ENCODE results near the gene C1QTNF4. TPM values are rescaled to one million over a fixed set of nuclear protein-coding genes. Genes with fewer than 3 reads are reported as not detected.

Gene C1QTNF4
- total and polyA plus RNA-seq, 9 of the 15 experiments (the other 6 are each of a cell fraction or from before 2014, with no cell fraction given) = not detected

DNA sequence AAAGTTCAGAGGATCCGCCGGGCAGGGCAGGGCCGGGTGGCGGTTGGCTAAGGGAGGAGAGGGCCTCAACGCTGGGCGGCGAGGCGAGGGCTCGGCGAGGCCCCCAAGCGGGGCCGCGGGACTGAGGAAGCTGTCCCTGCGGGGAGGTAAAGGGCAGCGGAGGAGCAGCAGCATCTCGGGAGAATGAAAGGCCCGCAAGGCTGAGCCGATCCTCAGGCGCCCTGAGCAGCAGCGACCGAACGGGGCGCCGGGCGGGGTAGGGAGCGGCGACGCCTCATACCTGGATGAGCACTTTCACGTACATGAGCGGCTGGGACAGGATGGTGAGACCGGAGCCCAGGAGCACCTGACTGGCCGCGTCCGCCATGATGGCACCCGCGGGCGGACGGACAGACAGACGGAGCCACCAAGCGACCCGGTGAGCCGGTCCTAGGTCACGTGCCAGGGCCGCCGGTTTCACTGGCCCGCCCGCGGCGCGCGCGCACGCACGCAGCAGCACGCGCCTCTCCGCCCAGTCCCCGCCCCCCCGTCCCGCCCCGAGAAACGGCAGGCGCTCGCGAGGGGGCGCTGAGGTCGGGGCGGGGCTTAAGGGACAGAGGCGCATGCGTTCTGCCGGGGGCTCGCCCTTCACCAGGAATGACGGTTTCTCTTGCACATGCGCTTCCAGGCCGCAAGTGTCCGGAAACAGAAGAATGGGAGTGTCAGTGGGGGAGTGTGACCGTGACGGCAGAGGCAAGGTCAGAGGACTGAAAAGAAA is 48.1 kb upstream of the C1QTNF4 start, which contains the start of gene MTCH2 (continued):
- TF ChIP-seq CEBPG (CRISPR knock-in tag; IDR thresholded peaks at IDR 0.05) (0 out of 2 replicates have a peak, but pooled peaks have one; percentile 44), CEBPG (tag; conservative IDR thresholded peaks at IDR 0.05 in 1 of 2, IDR thresholded peaks at IDR 0.05 in 1 of 2) (no peak), CBX8 (IDR thresholded peaks at IDR 0.05; ENCODE audit: borderline replicate concordance, extremely low read depth, low read depth, low read length, poor library complexity, severe bottlenecking) (no peak), TRIM24 (IDR thresholded peaks at IDR 0.05) (no peak), MYC (IDR thresholded peaks at IDR 0.05; ENCODE audit: low read depth, low read length) (peak; percentile 94), MYC (CRISPR knock-in tag; IDR thresholded peaks at IDR 0.05; ENCODE audit: borderline replicate concordance, low read depth) (peak; percentile 72), ZC3H4 (CRISPR knock-in tag; IDR thresholded peaks at IDR 0.05; ENCODE audit: borderline replicate concordance) (no peak), ZNF324 (CRISPR knock-in tag; IDR thresholded peaks at IDR 0.05) (no peak), PYGO2 (tag; IDR thresholded peaks at IDR 0.05) (no peak), FOXK2 (conservative IDR thresholded peaks at IDR 0.05 in 1 of 2, IDR thresholded peaks at IDR 0.05 in 1 of 2; ENCODE audit: low read depth in 2 of 2) (peak in 1 of 2 experiments; percentile 76; a peak in 2 of 4 replicates), POU5F1 (IDR thresholded peaks at IDR 0.05; ENCODE audit: borderline replicate concordance, low read depth, low read length, partially characterized antibody) (no peak), ZNF764 (CRISPR knock-in tag; IDR thresholded peaks at IDR 0.05; ENCODE audit: low read depth) (no peak), ZNF77 (CRISPR knock-in tag; IDR thresholded peaks at IDR 0.05) (no peak), ZNF239 (CRISPR knock-in tag; IDR thresholded peaks at IDR 0.05) (no peak), SAP30 (IDR thresholded peaks at IDR 0.05; ENCODE audit: borderline replicate concordance, insufficient read depth, low read depth, low read length, poor library complexity, severe bottlenecking) (peak; percentile 59), PRMT5 (CRISPR knock-in tag; IDR thresholded peaks at IDR 0.05) (no peak), ZNF830 (CRISPR knock-in tag; IDR thresholded peaks at IDR 0.05) (0 out of 2 replicates have a peak, but pooled peaks have one; percentile 63), FOXM1 (IDR thresholded peaks at IDR 0.05; ENCODE audit: low read depth) (no peak), FOXM1 (CRISPR knock-in tag; IDR thresholded peaks at IDR 0.05; ENCODE audit: low read depth) (no peak), SNRNP70 (optimal IDR thresholded peaks at IDR 0.05; ENCODE audit: low read depth, low read length) (no peak), ZBED1 (IDR thresholded peaks at IDR 0.05) (0 out of 2 replicates have a peak, but pooled peaks have one; percentile 34), NFATC3 (IDR thresholded peaks at IDR 0.05) (no peak)
- TF ChIP-seq, protein P1, sequence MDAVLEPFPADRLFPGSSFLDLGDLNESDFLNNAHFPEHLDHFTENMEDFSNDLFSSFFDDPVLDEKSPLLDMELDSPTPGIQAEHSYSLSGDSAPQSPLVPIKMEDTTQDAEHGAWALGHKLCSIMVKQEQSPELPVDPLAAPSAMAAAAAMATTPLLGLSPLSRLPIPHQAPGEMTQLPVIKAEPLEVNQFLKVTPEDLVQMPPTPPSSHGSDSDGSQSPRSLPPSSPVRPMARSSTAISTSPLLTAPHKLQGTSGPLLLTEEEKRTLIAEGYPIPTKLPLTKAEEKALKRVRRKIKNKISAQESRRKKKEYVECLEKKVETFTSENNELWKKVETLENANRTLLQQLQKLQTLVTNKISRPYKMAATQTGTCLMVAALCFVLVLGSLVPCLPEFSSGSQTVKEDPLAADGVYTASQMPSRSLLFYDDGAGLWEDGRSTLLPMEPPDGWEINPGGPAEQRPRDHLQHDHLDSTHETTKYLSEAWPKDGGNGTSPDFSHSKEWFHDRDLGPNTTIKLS (IDR thresholded peaks at IDR 0.05; ENCODE audit: borderline replicate concordance, low read depth) = peak; percentile 73; the same call in 1 of the 2 replicates
- TF ChIP-seq, protein P2, sequence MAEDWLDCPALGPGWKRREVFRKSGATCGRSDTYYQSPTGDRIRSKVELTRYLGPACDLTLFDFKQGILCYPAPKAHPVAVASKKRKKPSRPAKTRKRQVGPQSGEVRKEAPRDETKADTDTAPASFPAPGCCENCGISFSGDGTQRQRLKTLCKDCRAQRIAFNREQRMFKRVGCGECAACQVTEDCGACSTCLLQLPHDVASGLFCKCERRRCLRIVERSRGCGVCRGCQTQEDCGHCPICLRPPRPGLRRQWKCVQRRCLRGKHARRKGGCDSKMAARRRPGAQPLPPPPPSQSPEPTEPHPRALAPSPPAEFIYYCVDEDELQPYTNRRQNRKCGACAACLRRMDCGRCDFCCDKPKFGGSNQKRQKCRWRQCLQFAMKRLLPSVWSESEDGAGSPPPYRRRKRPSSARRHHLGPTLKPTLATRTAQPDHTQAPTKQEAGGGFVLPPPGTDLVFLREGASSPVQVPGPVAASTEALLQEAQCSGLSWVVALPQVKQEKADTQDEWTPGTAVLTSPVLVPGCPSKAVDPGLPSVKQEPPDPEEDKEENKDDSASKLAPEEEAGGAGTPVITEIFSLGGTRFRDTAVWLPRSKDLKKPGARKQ (CRISPR knock-in tag; IDR thresholded peaks at IDR 0.05) = no peak

Measured in K562 (cell line).